NOMO-1 treated with dmso at 0.1 percent for 144 hours (cell line): ENCODE measurements around the gene OSCP1.
A peak's percentile ranks its signal among the peaks of the same experiment; 100 is the strongest.
"Not testable (repeated sequence)": the region's sequence is repeated elsewhere in the genome, so short reads cannot be mapped to it uniquely, and the experiment has no call there.

ENCODE experiments used
- DNase-seq: peaks from one replicate; lab custom pipeline; 2025; ENCODE audit not compliant: unreplicated experiment; lab: John Stamatoyannopoulos, UW

OSCP1 gene

GRCh38 chr1:36450270-36450918, at the start of gene OSCP1:
OSCP1 (minus strand) TSS chr1:36450451; CDS start chr1:36450369, 82 bp downstream.
- peak; percentile 80 for DNase-seq

GRCh38 chr1:36497207-36497606, 47.0 kb upstream of the OSCP1 start:
- no peak for DNase-seq

- DNase-seq = no peak
These were observed 44.7 kb upstream of the OSCP1 start for GRCh38 chr1:36494971-36495370.

- DNase-seq = no peak
These were observed 43.3 kb upstream of the OSCP1 start for GRCh38 chr1:36493524-36493923.

GRCh38 chr1:36492491-36492890, 42.2 kb upstream of the OSCP1 start:
- no peak for DNase-seq

- not testable (repeated sequence) for DNase-seq
These were observed 39.2 kb upstream of the OSCP1 start for GRCh38 chr1:36489258-36490051.

GRCh38 chr1:36487906-36488305, 37.7 kb upstream of the OSCP1 start:
- no peak for DNase-seq

- DNase-seq = not testable (repeated sequence)
These were observed 37.1 kb upstream of the OSCP1 start for GRCh38 chr1:36487336-36487725.

GRCh38 chr1:36486439-36487335, 36.4 kb upstream of the OSCP1 start:
- peak; percentile 95 for DNase-seq

GRCh38 chr1:36486093-36486438, 35.8 kb upstream of the OSCP1 start:
- no peak for DNase-seq

- DNase-seq = no peak
These were observed 33.8 kb upstream of the OSCP1 start for GRCh38 chr1:36484099-36484498.

- DNase-seq = peak; percentile 61
These were observed 32.6 kb upstream of the OSCP1 start, which contains the start of gene CSF3R for GRCh38 chr1:36482724-36483388. CSF3R (minus strand) TSS chr1:36482913; CDS start chr1:36479496, 3,417 bp downstream.

GRCh38 chr1:36481771-36482723, 31.8 kb upstream of the OSCP1 start:
- no peak for DNase-seq

- DNase-seq = no peak
These were observed 30.8 kb upstream of the OSCP1 start for GRCh38 chr1:36481091-36481490.

GRCh38 chr1:36480161-36480560, 29.9 kb upstream of the OSCP1 start:
- DNase-seq = no peak

GRCh38 chr1:36479505-36480051, 29.3 kb upstream of the OSCP1 start:
- no peak for DNase-seq

- DNase-seq = not testable (repeated sequence)
These were observed 27.4 kb upstream of the OSCP1 start for GRCh38 chr1:36477615-36478014.

- no peak for DNase-seq
These were observed 26.7 kb upstream of the OSCP1 start for GRCh38 chr1:36476945-36477344.

- no peak for DNase-seq
These were observed 25.8 kb upstream of the OSCP1 start for GRCh38 chr1:36475910-36476604.
